Endothelial cell of hepatic sinusoid (primary cell): ENCODE results near the gene MAPK8IP2.
"Not testable (repeated sequence)": the region's sequence is repeated elsewhere in the genome, so short reads cannot be mapped to it uniquely, and the experiment has no call there.

ENCODE experiments used
- in situ Hi-C: cut with HindIII; loops from 2 replicates; pipeline ENCODE4 v1.10.0; 2017; ENCODE audit warnings: low sequenced_read_pairs

Gene MAPK8IP2

DNA sequence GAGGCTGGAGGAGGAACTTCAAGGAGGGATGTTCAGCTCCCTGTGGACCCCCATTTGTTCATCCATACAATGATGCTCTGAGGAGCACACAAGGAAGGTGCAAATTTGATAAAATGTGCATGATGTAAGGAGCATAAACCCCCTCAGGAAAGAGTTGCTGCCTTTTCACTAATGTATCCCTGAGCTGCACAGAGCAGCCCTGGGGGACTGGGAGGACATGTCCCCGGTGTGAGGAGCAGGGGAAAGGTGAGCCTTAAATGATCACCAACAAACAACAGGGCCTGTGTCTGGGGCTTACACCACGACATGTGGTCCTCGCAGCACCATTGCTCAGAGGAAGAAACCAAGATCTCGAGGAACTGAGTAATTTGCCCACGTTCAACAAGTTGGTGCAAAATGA, 3.5 kb upstream of the MAPK8IP2 start:
- in situ Hi-C loops = no loop called here

- in situ Hi-C loops = no loop called here
These were observed 657 bp upstream of the MAPK8IP2 start for GRCh38 chr22:50599816-50600455.

DNA sequence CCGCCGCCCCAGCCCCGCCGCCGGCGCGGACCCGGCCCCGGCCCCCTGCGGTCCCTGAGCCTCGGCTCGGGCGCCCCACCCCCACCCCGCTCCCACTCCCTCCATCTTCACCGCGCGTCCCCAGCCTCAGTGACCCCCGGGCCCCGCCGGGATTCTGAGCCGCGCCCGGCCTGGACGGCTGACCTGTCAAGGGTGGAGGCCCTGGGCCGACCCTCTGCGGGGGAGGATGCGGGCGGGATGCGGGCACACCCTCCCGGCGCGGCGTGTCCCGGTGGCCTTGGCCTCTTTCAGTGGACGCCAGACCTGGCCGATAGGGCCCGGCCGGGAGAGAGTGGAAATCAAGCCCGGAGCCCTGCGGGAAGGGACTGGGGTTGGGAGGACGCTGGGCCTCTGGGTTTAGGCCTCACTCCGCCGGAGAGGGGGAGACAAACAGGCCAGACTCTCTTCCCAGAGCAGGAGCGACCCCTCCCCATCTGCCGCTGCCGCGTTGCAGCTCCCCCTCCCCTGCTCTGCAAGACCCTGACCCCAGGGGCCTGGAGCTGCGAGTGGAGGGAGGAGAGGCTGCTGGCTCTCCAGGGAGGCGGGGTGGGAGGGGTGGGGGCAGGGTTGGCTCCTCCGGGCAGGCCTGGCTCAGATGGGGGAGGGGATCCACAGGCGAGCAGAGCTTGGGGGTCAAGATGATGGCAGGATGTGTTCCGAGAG, 525 bp downstream of the MAPK8IP2 start:
- in situ Hi-C loops = no loop called here

DNA sequence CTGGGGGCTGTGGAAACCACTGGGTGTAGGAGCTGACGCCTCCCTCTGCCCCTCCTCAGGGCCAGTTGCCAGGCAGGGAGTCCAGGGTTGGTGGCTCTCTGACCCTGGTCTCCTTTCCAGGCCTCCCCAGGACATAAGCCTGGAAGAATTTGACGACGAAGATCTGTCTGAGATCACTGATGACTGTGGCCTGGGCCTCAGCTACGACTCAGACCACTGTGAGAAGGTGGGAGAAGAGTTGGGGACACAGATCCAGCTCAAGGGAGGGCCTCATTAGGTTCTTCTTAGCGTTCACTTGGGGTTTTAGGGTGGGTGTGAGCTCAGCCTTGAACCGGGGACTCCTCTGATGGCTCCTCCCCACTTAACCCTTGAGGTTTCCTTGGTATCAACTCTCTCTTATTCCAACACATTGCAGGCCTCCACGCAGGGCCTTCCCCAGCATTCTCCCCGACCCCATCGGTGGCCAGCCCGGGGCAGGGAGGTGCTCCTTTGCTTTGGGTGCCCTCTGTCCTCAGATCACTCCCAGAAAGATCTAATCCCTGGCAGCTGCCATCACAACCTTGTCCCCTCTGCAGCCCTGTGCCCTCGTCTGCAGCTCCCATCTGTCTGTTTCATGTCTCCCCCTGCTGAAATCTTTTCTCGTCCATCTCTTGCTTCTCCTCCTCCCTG, 1.2 kb downstream of the MAPK8IP2 start:
- in situ Hi-C loops = no loop called here

DNA sequence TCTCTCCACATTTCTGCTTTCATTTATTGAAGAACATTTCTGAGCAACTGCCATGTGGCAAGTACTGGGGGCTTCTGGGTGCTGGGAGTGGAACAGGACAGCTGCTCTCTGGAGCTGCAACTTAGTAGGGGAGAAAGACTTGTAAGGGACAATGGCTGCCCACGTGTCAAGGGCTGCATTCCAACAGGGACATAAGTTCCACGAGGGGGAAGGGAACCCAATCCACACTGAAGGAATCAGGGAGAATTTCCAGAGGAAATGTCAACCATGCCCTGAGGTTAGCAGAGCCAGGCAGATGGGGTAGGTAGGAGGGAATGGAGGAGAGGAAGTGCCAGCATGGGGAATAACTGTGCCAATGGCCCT, 1.7 kb downstream of the MAPK8IP2 start:
- in situ Hi-C loops = no loop called here

DNA sequence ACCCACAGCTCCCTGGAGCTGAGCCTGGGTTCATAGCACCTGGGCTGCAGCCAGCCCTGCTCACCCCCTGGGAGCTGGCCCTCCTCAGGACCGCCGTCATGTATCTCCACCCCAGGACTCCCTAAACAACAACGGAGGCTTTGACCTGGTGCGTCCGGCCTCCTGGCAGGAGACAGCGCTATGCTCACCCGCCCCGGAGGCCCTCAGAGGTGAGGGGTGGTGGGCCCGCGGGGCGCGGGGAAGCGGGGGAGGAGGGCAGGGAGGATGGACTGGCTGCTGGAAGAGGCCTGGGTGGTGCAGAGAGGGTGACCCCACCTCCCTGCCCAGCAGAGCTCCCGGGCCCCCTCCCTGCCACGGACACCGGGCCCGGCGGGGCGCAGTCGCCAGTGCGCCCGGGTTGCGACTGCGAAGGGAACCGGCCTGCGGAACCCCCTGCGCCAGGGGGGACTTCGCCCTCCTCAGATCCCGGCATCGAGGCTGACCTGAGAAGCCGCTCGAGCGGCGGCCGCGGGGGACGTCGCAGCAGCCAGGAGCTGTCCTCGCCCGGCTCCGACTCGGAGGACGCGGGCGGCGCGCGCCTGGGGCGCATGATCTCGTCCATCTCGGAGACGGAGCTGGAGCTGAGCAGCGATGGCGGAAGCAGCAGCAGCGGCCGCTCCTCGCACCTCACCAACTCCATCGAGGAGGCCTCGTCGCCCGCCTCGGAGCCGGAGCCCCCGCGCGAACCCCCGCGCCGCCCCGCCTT, 3.1 kb downstream of the MAPK8IP2 start:
- in situ Hi-C loops = no loop called here

DNA sequence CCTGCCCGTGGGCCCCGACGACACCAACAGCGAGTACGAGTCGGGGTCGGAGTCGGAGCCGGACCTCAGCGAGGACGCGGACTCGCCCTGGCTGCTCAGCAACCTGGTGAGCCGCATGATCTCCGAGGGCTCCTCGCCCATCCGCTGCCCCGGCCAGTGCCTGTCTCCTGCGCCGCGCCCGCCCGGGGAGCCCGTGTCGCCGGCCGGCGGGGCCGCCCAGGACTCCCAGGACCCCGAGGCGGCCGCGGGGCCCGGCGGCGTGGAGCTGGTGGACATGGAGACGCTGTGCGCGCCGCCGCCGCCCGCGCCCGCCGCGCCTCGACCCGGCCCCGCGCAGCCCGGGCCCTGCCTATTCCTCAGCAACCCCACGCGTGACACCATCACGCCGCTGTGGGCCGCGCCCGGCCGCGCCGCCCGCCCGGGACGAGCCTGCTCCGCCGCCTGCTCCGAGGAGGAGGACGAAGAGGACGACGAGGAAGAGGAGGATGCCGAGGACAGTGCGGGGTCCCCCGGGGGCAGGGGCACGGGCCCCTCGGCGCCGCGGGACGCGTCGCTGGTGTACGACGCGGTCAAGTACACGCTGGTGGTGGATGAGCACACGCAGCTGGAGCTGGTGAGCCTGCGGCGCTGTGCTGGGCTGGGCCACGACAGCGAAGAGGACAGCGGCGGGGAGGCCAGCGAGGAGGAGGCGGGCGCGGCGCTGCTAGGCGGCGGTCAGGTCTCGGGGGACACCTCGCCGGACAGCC, 3.8 kb downstream of the MAPK8IP2 start:
- in situ Hi-C loops = no loop called here

GRCh38 chr22:50605002-50605612, 4.5 kb downstream of the MAPK8IP2 start:
- in situ Hi-C loops = no loop called here

DNA sequence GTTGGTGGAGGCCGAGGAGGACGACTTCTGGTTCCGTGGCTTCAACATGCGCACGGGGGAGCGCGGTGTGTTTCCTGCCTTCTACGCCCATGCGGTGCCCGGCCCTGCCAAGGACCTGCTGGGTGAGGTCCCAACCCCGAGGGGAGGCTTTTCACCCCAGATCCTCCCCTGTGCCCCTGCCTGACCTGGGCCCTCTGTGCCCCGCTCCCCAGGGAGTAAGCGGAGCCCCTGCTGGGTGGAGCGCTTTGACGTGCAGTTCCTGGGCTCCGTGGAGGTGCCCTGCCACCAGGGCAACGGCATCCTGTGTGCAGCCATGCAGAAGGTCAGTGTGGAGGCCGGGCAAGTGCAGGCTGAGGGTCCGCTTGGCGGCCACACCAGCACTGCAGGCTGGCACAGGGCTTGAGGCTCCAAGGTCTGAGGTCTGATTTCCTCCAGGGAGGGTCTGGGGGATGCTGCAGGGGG, 5.1 kb downstream of the MAPK8IP2 start:
- in situ Hi-C loops = no loop called here

DNA sequence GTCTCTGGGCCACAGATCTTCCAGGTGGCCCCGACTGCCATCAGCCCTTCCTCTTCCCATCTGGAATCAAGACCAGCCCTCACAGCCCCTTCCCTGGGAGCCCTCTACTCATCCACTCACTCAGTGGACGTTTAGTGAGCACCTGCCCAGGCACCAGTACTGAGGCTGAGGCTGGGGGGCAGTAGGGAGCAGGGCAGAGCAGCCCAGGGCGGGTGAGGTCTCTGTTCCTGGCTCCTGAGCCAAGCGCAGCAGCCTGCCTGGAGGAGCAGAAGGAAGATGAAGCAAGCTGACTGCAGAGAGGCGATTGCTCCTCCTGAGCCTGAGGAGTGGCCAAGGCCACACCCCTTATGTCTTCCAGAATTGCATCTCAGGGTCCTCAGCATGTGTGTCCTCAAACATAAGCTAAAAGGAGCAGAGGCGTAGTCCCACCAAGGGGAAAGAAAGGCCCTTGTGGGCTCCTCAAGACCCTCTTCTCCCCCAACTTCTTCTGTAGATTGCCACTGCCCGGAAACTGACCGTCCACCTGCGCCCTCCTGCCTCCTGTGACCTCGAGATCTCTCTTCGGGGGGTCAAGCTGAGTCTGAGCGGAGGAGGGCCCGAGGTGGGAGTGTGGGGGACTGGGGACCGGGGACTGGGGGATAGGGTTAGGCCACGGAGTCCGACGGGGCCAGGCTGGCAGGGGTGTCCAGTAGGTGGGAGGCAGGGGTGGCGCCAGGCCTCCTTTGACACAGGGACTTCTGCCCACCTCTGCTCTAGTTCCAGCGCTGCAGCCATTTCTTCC, 5.8 kb downstream of the MAPK8IP2 start:
- in situ Hi-C loops = no loop called here

GRCh38 chr22:50606946-50607658, 6.5 kb downstream of the MAPK8IP2 start:
- in situ Hi-C loops = no loop called here

- in situ Hi-C loops = no loop called here
These were observed 7.0 kb downstream of the MAPK8IP2 start for GRCh38 chr22:50607659-50608020.

DNA sequence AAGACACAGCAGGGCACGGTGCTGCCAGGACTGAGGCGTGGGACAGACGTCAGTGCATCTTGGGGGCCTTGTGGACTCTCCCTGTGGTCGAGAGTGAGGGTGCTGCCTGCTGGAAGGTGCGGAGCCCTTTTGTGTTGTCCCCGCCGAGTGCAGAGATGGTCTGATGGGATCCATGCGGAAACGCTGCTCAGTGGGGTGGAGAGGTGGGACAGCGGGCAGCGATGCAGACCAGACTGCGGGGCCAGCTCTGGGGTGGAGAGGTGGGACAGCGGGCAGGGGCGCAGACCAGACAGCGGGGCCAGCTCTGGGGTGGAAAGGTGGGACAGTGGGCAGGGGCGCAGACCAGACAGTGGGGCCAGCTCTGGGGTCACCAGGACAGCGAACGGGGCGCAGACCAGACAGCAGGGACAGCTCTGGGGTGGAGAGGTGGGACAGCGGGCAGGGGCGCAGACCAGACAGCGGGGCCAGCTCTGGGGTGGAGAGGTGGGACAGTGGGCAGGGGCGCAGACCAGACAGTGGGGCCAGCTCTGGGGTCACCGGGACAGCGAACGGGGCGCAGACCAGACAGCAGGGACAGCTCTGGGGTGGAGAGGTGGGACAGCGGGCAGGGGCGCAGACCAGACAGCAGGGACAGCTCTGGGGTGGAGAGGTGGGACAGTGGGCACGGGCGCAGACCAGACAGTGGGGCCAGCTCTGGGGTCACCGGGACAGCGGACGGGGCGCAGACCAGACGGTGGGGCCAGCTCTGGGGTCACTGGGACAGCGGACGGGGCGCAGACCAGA, 7.7 kb downstream of the MAPK8IP2 start:
- in situ Hi-C loops = not testable (repeated sequence)

DNA sequence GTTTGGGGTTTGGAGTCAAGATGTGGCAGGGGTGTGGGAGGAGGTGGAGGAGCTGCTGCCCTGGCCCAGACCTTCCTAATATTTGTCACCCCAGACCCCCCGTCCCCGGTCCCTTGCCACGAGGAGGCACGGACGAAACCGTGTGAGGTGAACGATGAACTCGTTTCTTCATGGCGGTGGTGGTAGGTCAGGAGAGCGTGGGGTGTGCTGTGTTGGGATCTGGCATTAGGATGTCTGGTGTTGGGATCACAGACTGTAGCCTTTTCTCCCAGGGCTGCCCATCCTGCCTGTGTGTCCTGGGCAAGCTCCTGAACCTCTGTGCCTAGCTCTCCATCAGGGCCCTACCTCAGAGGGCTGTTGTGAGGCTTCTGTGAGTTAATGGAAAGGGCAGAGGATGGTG, 8.4 kb downstream of the MAPK8IP2 start:
- in situ Hi-C loops = no loop called here

DNA sequence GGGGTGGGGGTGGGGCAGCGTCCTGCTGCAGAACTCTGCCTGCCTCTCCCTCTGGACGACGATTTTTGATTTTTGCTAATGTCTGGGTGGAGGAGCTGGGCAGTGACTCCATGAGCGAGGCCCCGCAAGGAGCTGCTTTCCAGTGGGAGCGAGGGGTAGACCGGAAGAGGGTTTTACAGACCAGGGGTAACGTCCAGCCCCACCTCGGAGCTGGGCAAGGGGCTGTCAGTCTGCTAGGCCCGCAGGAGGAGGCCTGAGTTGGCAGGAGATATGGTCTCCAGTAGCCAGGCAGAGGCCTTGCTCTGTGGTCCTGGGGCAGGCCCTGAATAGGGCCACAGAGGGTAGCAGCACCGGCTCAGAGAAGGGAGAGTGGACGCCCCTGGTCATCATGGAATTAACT, 9.0 kb downstream of the MAPK8IP2 start:
- in situ Hi-C loops = no loop called here

GRCh38 chr22:50610041-50610451, 9.5 kb downstream of the MAPK8IP2 start:
- in situ Hi-C loops = no loop called here

GRCh38 chr22:50610581-50610980, 10.0 kb downstream of the MAPK8IP2 start:
- in situ Hi-C loops = no loop called here

GRCh38 chr22:50611341-50612060, 10.9 kb downstream of the MAPK8IP2 start:
- in situ Hi-C loops = no loop called here
